Gastrocnemius medialis (tissue), 4 donors: Measurements from ENCODE around the gene ARL15. TPM values are rescaled to one million over a fixed set of nuclear protein-coding genes. Genes with fewer than 3 reads are reported as not detected.

Source experiments
- ATAC-seq, 2 donors: fragments of 150-250 bp; one replicate each; pipeline ENCODE4 v1.9.1; 2016
- DNase-seq, 2 donors: peaks; one replicate each; pipeline ENCODE4 v3.0.0-alpha.2; 2019
- H3K27ac ChIP-seq, 4 donors: fragments of 200-600 bp; sonication (generic); 1 replicate in 1 of 4; 2 replicates in 3 of 4; pipeline ENCODE4 v1.5.1; 2016 to 2018; ENCODE audit warnings: mild to moderate bottlenecking in 2 of 4, moderate library complexity in 1 of 4
- H3K27me3 ChIP-seq, 3 donors: fragments of 200-600 bp; sonication (generic) in 2 of 3; 1 replicate in 1 of 3; 2 replicates in 2 of 3; pipeline versions ENCODE4 v1.5.1 to v1.6.0; 2016 to 2019; ENCODE audit warnings: mild to moderate bottlenecking in 1 of 3, moderate library complexity in 1 of 3
- H3K36me3 ChIP-seq, 2 donors: fragments of 200-600 bp; sonication (generic) in 1 of 2; one replicate each; pipeline ENCODE4 v1.5.1; 2017 to 2018
- H3K4me1 ChIP-seq, 2 donors: fragments of 200-600 bp; sonication (generic) in 1 of 2; one replicate each; pipeline ENCODE4 v1.5.1; 2016 to 2017; ENCODE audit warnings: mild to moderate bottlenecking in 2 of 2
- H3K4me3 ChIP-seq, 4 donors: fragments of 200-600 bp; sonication (generic) in 3 of 4; 1 replicate in 1 of 4; 2 replicates in 3 of 4; pipeline ENCODE4 v1.5.1; 2016 to 2019; ENCODE audit warnings: mild to moderate bottlenecking in 2 of 4
- H3K9me3 ChIP-seq, 3 donors: fragments of 200-600 bp; sonication (generic) in 2 of 3; 1 replicate in 1 of 3; 2 replicates in 2 of 3; pipeline ENCODE4 v1.5.1; 2016 to 2019
- POLR2A ChIP-seq, 2 donors: fragments of 450-650 bp; IDR thresholded peaks; one replicate each; pipeline ENCODE4 v1.6.1; 2017; ENCODE audit warnings: antibody characterized with exemption in 2 of 2, mild to moderate bottlenecking in 2 of 2, moderate library complexity in 2 of 2
- in situ Hi-C, 4 donors: fragments of 200-750 bp; cut with MboI; loops; one replicate each; pipeline versions ENCODE4 v1.15.0 to v1.8.0; 2017; ENCODE audit warnings: low sequenced_read_pairs in 4 of 4
- intact Hi-C: fragments of 100-400 bp; cut with DNase I; formaldehyde crosslinking; loops from one replicate; pipeline ENCODE4 v1.15.1; 2023; ENCODE audit warnings: low total_unique reads
- total RNA-seq, 4 donors: library from RNA; depleted of rRNA; stranded (reverse); fragments of >200 nt; gene quantifications; one replicate each; pipeline versions ENCODE4 v1.1.0 to v1.2.3, GENCODE V29; 2016
- TF ChIP-seq, protein P1 (sequence below), 5 experiments: fragments of 450-650 bp in 3 of 5; fragments of 200-600 bp in 2 of 5; sonication (generic) in 2 of 5; IDR thresholded peaks in 4 of 5; conservative IDR thresholded peaks in 1 of 5; 1 replicate in 4 of 5; 2 replicates in 1 of 5; pipeline ENCODE4 v1.5.1; 2016 to 2019; ENCODE audit warnings: antibody characterized with exemption in 5 of 5, mild to moderate bottlenecking in 3 of 5, moderate library complexity in 3 of 5

Gene ARL15
- total RNA-seq, 4 donors from 2014 or later, result 1.7 to 5.5 (median 3.2) TPM

DNA sequence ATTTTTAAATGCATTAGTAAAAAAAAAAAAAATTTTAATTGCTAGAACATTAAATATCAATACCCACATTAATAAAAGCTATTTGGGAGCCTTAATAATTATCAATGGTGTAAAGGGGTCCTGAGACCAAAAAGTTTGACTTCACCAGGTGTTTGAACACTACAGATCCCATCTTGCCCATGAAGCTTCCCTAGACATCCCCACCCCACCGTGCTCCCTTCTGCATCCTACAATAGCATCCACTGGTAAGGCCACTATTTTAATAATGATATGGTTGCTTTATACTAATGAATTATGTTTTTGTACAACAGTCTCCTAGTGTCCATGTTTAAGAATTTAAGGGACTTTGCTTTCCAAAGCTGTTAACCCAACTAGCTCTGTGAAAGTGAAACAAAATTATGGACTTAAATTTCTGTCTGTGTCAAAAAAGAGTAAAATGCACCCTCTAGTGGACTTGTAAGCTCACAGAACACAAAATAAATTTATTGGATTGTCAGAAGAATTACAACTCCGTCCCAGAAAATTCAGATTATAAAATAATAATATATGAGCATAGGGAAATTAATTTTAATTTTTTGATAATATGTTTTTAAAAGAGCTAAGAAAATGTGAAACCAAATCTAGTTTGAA, 76.0 kb downstream of the ARL15 start:
- DNase-seq (no peak), ATAC-seq (no peak)
- Histone ChIP-seq H3K27me3 (no peaks in the 10 kb centered on the region), H3K4me3 (no peak overlapping the region), H3K36me3 (no peaks in the 10 kb centered on the region), H3K9me3 (no peaks in the 10 kb centered on the region), H3K27ac (no peak overlapping the region), H3K4me1 (peaks cover 0 to 7% of the 10 kb centered on the region in 2 donors)
- TF ChIP-seq POLR2A (IDR thresholded peaks at IDR 0.05), result no peak
- TF ChIP-seq, protein P1, sequence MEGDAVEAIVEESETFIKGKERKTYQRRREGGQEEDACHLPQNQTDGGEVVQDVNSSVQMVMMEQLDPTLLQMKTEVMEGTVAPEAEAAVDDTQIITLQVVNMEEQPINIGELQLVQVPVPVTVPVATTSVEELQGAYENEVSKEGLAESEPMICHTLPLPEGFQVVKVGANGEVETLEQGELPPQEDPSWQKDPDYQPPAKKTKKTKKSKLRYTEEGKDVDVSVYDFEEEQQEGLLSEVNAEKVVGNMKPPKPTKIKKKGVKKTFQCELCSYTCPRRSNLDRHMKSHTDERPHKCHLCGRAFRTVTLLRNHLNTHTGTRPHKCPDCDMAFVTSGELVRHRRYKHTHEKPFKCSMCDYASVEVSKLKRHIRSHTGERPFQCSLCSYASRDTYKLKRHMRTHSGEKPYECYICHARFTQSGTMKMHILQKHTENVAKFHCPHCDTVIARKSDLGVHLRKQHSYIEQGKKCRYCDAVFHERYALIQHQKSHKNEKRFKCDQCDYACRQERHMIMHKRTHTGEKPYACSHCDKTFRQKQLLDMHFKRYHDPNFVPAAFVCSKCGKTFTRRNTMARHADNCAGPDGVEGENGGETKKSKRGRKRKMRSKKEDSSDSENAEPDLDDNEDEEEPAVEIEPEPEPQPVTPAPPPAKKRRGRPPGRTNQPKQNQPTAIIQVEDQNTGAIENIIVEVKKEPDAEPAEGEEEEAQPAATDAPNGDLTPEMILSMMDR (IDR thresholded peaks at IDR 0.05 in 4 of 5, conservative IDR thresholded peaks at IDR 0.05 in 1 of 5), result peak in 2 of 5 experiments; percentile 16 to 34
- intact Hi-C loops (no loop called here), in situ Hi-C loops (loop anchor here in 2 of 4 donors (25.0 kb wide), 2 partner anchors 628 to 1072 kb away; no protein-coding TSS in a partner anchor)

GRCh38 chr5:54230936-54231685, 79.3 kb downstream of the ARL15 start:
- no peak for ATAC-seq
- DNase-seq, result no peak
- Histone ChIP-seq H3K4me3 (no peak overlapping the region), H3K4me1 (peaks cover 0 to 7% of the 10 kb centered on the region in 2 donors), H3K36me3 (no peaks in the 10 kb centered on the region), H3K27me3 (no peaks in the 10 kb centered on the region), H3K27ac (no peak overlapping the region), H3K9me3 (no peaks in the 10 kb centered on the region)
- in situ Hi-C loops, result loop anchor here in 2 of 4 donors (25.0 kb wide), 2 partner anchors 631 to 1069 kb away; no protein-coding TSS in a partner anchor
- intact Hi-C loops, result no loop called here
- no peak for TF ChIP-seq POLR2A (IDR thresholded peaks at IDR 0.05)
- TF ChIP-seq, protein P1 (IDR thresholded peaks at IDR 0.05 in 4 of 5, conservative IDR thresholded peaks at IDR 0.05 in 1 of 5), result no peak

GRCh38 chr5:54229041-54229780, 81.2 kb downstream of the ARL15 start:
- peaks cover 0 to 7% of the 10 kb centered on the region in 2 donors for H3K4me1 ChIP-seq

GRCh38 chr5:54227759-54228158, 82.6 kb downstream of the ARL15 start:
- Histone ChIP-seq H3K27me3 (no peaks in the 10 kb centered on the region), H3K9me3 (no peaks in the 10 kb centered on the region), H3K27ac (no peak overlapping the region), H3K36me3 (no peaks in the 10 kb centered on the region), H3K4me1 (peaks cover 0 to 7% of the 10 kb centered on the region in 2 donors), H3K4me3 (no peak overlapping the region)
- TF ChIP-seq, protein P1 (IDR thresholded peaks at IDR 0.05 in 4 of 5, conservative IDR thresholded peaks at IDR 0.05 in 1 of 5), result no peak
- TF ChIP-seq POLR2A (IDR thresholded peaks at IDR 0.05), result no peak
- DNase-seq (no peak), ATAC-seq (no peak)
- intact Hi-C loops, result loop anchor here (5.0 kb wide), 2 partner anchors 750 to 800 kb away; no protein-coding TSS in a partner anchor
- in situ Hi-C loops, result loop anchor here in 2 of 4 donors (10.0 to 25.0 kb wide), 5 partner anchors 635 to 1065 kb away; partner anchors contain the start of gene FST (in 1 of the 2)

More at GRCh38 chr5:54229041-54229780, 81.2 kb downstream of the ARL15 start:
- ATAC-seq (peak in 1 of 2 donors; percentile 68), DNase-seq (peak; percentile 21 to 43)
- intact Hi-C loops, result loop anchor here (5.0 kb wide), 2 partner anchors 752 to 802 kb away; no protein-coding TSS in a partner anchor
- in situ Hi-C loops, result loop anchor here in 2 of 4 donors (10.0 to 25.0 kb wide), 5 partner anchors 633 to 1067 kb away; partner anchors contain the start of gene FST (in 1 of the 2)
- Histone ChIP-seq H3K27me3 (no peaks in the 10 kb centered on the region), H3K9me3 (no peaks in the 10 kb centered on the region), H3K4me3 (no peak overlapping the region), H3K27ac (no peak overlapping the region), H3K36me3 (no peaks in the 10 kb centered on the region)
- TF ChIP-seq POLR2A (IDR thresholded peaks at IDR 0.05), result no peak
- TF ChIP-seq, protein P1 (IDR thresholded peaks at IDR 0.05 in 4 of 5, conservative IDR thresholded peaks at IDR 0.05 in 1 of 5), result peak; percentile 44 to 90 (median 72)
